ENCODE measurements around the gene PIEZO2. TPM values are rescaled to one million over a fixed set of nuclear protein-coding genes. Genes with fewer than 3 reads are reported as not detected.
A peak's percentile ranks its signal among the peaks of the same experiment; 100 is the strongest.
"Not testable (repeated sequence)": the region's sequence is repeated elsewhere in the genome, so short reads cannot be mapped to it uniquely, and the experiment has no call there.

PIEZO2 gene
- total RNA-seq, 6 donors from 2014 or later, result 6.5 to 37.7 (median 7.8) TPM

- TF ChIP-seq CTCF (IDR thresholded peaks at IDR 0.05) (no peak), POLR2AphosphoS5 (IDR thresholded peaks at IDR 0.05) (no peak), POLR2A (IDR thresholded peaks at IDR 0.05) (no peak), EP300 (IDR thresholded peaks at IDR 0.05) (no peak)
- DNase-seq (peak in 1 of 2 donors; percentile 73), ATAC-seq (ENCODE audit: low FRiP score in 2 of 2) (peak in 1 of 2 donors; percentile 51)
- Histone ChIP-seq H3K27ac (no peak overlapping the region), H3K4me3 (no peak overlapping the region), H3K4me1 (no peaks in the 10 kb centered on the region), H3K9me3 (no peaks in the 10 kb centered on the region), H3K27me3 (no peaks in the 10 kb centered on the region), H3K36me3 (no peaks in the 10 kb centered on the region)
- WGBS, 2 donors, result 86 to 91% methylated on average over 10 to 23 of the region's 23 CpGs
Observed at GRCh38 chr18:10916387-10916786, 233.0 kb downstream of the PIEZO2 start.

DNA sequence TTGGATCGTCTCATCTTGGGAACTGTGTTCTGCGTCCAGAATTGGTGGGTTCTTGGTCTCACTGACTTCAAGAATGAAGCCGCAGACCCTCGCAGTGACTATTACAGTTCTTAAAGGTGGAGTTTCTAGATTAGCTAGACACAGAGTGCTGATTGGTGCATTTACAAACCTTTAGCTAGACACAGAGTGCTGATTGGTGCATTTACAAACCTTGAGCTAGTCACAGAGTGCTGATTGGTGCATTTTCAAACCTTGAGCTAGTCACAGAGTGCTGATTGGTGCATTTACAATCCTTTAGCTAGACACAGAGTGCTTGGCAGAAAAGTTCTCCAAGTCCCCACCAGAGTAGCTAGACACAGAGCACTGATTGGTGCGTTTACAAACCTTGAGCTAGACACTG is 233.6 kb downstream of the PIEZO2 start:
- not testable (repeated sequence) for H3K9me3 ChIP-seq, DNase-seq

DNA sequence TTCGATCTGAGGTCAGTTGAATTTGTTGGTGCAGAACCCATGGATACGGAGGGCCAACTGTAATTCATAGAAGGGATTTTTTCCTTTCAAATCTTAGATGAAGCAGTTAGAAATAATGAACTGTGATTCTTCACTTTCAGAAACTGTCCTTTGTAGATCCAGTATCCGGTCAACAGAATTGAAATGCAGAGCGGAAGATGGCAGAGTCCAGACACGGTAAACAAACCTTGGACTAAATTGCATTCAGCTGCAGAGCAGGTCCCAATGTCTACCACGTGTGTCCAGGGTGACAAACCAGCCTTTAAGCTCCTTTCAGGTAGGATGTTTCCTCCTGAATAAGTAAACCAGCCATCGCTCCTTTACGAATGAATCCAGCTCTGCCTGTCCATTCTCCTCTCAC is 234.8 kb downstream of the PIEZO2 start:
- H3K9me3 ChIP-seq; H3K36me3 ChIP-seq; DNase-seq; H3K27ac ChIP-seq; H3K4me1 ChIP-seq; H3K4me3 ChIP-seq; H3K27me3 ChIP-seq; ATAC-seq (ENCODE audit: low FRiP score in 2 of 2): not testable (repeated sequence)
- WGBS, 2 donors, result 74 to 75% methylated on average over 6 of the region's 8 CpGs

More for the DNA sequence above, 233.6 kb downstream of the PIEZO2 start:
- WGBS, 2 donors, result 95 to 98% methylated on average over 4 to 5 of the region's 5 CpGs
- H3K27me3 ChIP-seq; H3K36me3 ChIP-seq; H3K4me3 ChIP-seq; ATAC-seq (ENCODE audit: low FRiP score in 2 of 2); H3K4me1 ChIP-seq; H3K27ac ChIP-seq: not testable (repeated sequence)

DNA sequence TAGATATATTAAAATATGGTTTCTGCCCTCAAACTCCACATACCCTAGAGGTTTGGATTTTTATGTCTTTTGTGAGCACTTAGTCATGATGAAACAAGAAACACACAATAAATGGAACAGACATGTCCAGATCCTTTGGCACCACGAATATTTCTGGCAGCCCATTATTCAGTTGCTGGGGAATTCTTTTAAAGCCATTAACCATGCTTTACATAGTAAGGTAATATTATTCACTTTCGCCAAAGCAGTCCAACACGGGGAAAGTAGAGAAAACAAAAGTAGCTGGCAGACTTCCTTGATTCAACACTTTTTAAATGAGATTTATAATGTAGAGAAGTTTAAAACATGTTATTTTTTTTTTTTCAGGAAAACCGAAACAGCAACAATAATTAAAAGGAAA is 235.4 kb downstream of the PIEZO2 start:
- WGBS, 2 donors, result 62 to 64% methylated on average over 4 of the region's 4 CpGs
- Histone ChIP-seq H3K4me3 (no peak overlapping the region), H3K9me3 (no peaks in the 10 kb centered on the region), H3K27me3 (no peaks in the 10 kb centered on the region), H3K4me1 (no peaks in the 10 kb centered on the region), H3K36me3 (no peaks in the 10 kb centered on the region), H3K27ac (no peak overlapping the region)
- peak in 1 of 2 donors; percentile 49 for ATAC-seq (ENCODE audit: low FRiP score in 2 of 2)
- no peak for DNase-seq
- TF ChIP-seq POLR2AphosphoS5 (IDR thresholded peaks at IDR 0.05) (no peak), EP300 (IDR thresholded peaks at IDR 0.05) (no peak)

GRCh38 chr18:10912790-10913545 is 236.4 kb downstream of the PIEZO2 start:
- Histone ChIP-seq H3K4me3 (no peak overlapping the region), H3K27me3 (no peaks in the 10 kb centered on the region), H3K27ac (no peak overlapping the region), H3K4me1 (no peaks in the 10 kb centered on the region), H3K36me3 (no peaks in the 10 kb centered on the region), H3K9me3 (no peaks in the 10 kb centered on the region)
- ATAC-seq (ENCODE audit: low FRiP score in 2 of 2), result peak in 1 of 2 donors; percentile 60
- TF ChIP-seq POLR2AphosphoS5 (IDR thresholded peaks at IDR 0.05) (no peak), POLR2A (IDR thresholded peaks at IDR 0.05) (no peak), CTCF (IDR thresholded peaks at IDR 0.05) (no peak), EP300 (IDR thresholded peaks at IDR 0.05) (no peak)
- DNase-seq, result no peak
- WGBS, 2 donors, result 69 to 73% methylated on average over 6 of the region's 6 CpGs

GRCh38 chr18:10909724-10910123 is 239.6 kb downstream of the PIEZO2 start:
- Histone ChIP-seq H3K36me3 (no peaks in the 10 kb centered on the region), H3K4me1 (no peaks in the 10 kb centered on the region), H3K27ac (no peak overlapping the region), H3K9me3 (no peaks in the 10 kb centered on the region), H3K27me3 (no peaks in the 10 kb centered on the region), H3K4me3 (no peak overlapping the region)
- TF ChIP-seq POLR2A (IDR thresholded peaks at IDR 0.05), result no peak
- TF ChIP-seq POLR2AphosphoS5 (IDR thresholded peaks at IDR 0.05), result no peak
- TF ChIP-seq EP300 (IDR thresholded peaks at IDR 0.05), result no peak
- TF ChIP-seq CTCF (IDR thresholded peaks at IDR 0.05), result no peak
- 88 to 94% methylated on average over 4 of the region's 4 CpGs for WGBS, 2 donors
- DNase-seq (no peak), ATAC-seq (ENCODE audit: low FRiP score in 2 of 2) (no peak)

All from upper lobe of left lung (tissue), 6 donors.